Omental fat pad (tissue), 4 donors: ENCODE measurements around the gene RNF114. TPM values are rescaled to one million over a fixed set of nuclear protein-coding genes. Genes with fewer than 3 reads are reported as not detected.

Experiments used
- ATAC-seq: fragments of 150-250 bp; one replicate; pipeline ENCODE4 v1.9.1; 2016; ENCODE audit warnings: mild to moderate bottlenecking, moderate library complexity; ENCODE audit not compliant: low FRiP score
- DNase-seq: peaks from one replicate; pipeline ENCODE4 v3.0.0-alpha.2; 2019; ENCODE audit warnings: low spot score
- total RNA-seq, 4 donors: library from RNA; depleted of rRNA; stranded (reverse); fragments of >200 nt; gene quantifications; one replicate each; pipeline ENCODE4 v1.1.0, GENCODE V29; 2016
- TF ChIP-seq, protein P1 (sequence below), 3 donors: fragments of 450-650 bp; IDR thresholded peaks; one replicate each; pipeline ENCODE4 v1.5.1; 2016 to 2017; ENCODE audit warnings: antibody characterized with exemption in 3 of 3, mild to moderate bottlenecking in 3 of 3, moderate library complexity in 2 of 3

RNF114 gene, protein sequence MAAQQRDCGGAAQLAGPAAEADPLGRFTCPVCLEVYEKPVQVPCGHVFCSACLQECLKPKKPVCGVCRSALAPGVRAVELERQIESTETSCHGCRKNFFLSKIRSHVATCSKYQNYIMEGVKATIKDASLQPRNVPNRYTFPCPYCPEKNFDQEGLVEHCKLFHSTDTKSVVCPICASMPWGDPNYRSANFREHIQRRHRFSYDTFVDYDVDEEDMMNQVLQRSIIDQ
- total RNA-seq: 100 to 1,000 TPM; 133 to 163 (median 146) TPM

DNA sequence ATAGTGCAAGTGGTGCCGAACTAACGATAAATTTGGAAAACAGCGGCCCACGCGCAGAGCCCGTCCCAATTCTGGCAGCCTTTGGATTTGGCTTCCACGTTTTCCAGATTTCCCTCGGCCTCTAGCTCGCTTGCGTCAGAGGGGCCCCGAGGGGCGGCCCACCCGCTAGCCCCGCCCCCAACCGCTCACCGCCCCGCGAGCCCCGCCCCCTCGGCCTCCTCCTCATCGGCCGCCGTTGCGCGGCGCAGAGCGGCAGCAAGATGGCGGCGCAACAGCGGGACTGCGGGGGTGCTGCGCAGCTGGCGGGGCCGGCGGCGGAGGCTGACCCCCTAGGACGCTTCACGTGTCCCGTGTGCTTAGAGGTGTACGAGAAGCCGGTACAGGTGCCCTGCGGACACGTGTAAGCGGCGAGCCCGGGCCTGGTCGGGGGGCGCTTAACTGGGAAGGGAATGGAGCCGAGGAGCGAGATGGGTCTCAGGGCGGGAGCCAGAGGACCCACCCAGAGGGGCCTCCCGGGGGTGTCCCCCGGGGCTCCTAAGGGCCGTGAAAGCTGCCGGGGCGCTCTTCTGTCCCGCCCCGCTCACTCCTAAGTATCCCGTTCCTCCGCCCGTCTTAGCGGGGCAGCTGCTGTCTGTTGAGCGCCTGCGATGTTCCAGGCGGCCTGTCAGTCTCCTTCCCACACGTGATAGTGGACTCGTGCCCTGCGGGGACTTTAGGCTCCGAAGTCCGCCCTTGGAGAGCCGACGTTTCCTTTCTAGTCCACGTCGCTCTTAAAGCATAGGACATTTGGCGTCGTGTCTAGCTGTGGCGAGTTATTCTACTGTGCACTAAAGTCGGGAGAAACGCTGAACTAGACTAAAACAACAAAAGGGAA lies at the start of gene RNF114:
Gene RNF114 (plus strand): TSS at position 245 of the 874 bp plus-strand sequence. CDS start 16 bp downstream, at position 261.
- DNase-seq (peak; percentile 83), ATAC-seq (peak; percentile 88)
- TF ChIP-seq, protein P1, sequence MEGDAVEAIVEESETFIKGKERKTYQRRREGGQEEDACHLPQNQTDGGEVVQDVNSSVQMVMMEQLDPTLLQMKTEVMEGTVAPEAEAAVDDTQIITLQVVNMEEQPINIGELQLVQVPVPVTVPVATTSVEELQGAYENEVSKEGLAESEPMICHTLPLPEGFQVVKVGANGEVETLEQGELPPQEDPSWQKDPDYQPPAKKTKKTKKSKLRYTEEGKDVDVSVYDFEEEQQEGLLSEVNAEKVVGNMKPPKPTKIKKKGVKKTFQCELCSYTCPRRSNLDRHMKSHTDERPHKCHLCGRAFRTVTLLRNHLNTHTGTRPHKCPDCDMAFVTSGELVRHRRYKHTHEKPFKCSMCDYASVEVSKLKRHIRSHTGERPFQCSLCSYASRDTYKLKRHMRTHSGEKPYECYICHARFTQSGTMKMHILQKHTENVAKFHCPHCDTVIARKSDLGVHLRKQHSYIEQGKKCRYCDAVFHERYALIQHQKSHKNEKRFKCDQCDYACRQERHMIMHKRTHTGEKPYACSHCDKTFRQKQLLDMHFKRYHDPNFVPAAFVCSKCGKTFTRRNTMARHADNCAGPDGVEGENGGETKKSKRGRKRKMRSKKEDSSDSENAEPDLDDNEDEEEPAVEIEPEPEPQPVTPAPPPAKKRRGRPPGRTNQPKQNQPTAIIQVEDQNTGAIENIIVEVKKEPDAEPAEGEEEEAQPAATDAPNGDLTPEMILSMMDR (IDR thresholded peaks at IDR 0.05): no peak

- TF ChIP-seq, protein P1 (IDR thresholded peaks at IDR 0.05): no peak
- ATAC-seq: no peak
- DNase-seq: no peak
Observed at GRCh38 chr20:49886571-49887213, 49.5 kb upstream of the RNF114 start.

GRCh38 chr20:49887251-49888211 lies 48.7 kb upstream of the RNF114 start:
- DNase-seq: no peak
- TF ChIP-seq, protein P1 (IDR thresholded peaks at IDR 0.05): no peak
- ATAC-seq: no peak

DNA sequence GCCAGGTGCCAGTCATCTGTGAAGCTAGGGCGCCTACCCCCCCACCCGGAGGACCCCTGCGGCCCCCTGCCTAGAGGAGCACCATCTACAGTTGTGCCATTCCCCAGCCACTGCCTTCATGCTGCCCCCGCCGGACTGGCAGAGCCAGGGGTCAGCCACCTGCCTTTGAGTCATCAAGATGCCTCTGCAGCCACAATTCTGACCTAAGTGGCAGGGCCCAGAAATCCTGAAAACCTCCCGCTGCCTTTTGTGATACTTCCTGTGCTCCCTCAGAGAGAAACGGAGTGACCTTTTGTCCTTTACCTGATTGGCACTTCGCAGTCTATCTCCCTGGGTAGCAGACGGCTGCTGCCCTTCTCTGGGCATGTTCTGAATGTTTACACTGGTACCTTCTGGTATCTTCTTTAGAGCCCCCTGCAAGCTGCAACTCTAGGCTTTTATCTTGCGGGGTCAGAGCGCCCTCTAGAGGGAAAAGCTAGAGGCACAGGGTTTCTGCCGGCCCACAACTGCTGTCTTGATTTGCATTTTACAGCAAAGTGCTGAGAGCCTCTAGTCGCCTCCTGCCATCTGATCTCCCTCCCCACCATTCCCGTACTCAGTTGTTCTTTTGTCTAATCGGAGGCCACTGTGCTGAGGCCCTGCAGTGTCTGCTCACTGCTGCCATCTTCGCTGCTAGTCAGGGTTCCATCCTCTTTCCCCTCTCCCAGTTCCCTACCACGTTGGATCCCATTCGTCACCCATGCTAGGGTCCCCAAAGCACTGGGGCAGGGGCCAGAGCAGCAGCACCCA lies 47.8 kb upstream of the RNF114 start:
- DNase-seq: peak; percentile 19
- TF ChIP-seq, protein P1 (IDR thresholded peaks at IDR 0.05): no peak
- no peak for ATAC-seq

- ATAC-seq: no peak
- TF ChIP-seq, protein P1 (IDR thresholded peaks at IDR 0.05): no peak
- DNase-seq: peak; percentile 18
Observed at GRCh38 chr20:49889001-49889934, 46.9 kb upstream of the RNF114 start.
